Testis (tissue), 2 donors: ENCODE results near the gene MCC.

ENCODE experiments used
- CTCF ChIP-seq, 3 experiments: fragments of 450-650 bp in 2 of 3; fragments of 200-600 bp in 1 of 3; sonication (generic) in 1 of 3; IDR thresholded peaks; one replicate each; pipeline ENCODE4 v1.5.1; 2016 to 2019; ENCODE audit warnings: antibody characterized with exemption in 3 of 3, mild to moderate bottlenecking in 2 of 3, moderate library complexity in 1 of 3
- POLR2A ChIP-seq: fragments of 450-650 bp; IDR thresholded peaks from one replicate; pipeline ENCODE4 v1.6.1; 2017; ENCODE audit warnings: antibody characterized with exemption, mild to moderate bottlenecking, moderate library complexity

GRCh38 chr5:113503146-113503545, 14.9 kb upstream of the MCC start:
- TF ChIP-seq POLR2A, result no peak
- TF ChIP-seq CTCF (IDR thresholded peaks at IDR 0.05), result no peak
